ENCODE results near the gene FERMT3. TPM values are rescaled to one million over a fixed set of nuclear protein-coding genes. Genes with fewer than 3 reads are reported as not detected.

Gene FERMT3
- polyA plus RNA-seq, 1 of the 3 experiments (the other 2 are of a cell fraction), result 1.4 TPM

DNA sequence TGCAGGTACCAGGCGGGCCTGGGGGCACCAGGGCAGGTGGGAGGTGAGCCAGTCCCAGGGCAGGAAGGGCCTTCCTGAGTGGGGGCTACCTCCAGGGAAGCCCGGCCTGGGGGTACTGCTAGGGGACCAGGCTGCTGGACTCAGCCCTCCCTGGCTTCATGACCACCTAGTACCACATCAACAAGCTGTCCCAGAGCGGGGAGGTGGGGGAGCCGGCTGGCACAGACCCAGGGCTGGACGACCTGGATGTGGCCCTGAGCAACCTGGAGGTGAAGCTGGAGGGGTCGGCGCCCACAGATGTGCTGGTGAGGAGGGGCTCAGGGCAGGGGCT lies 12.8 kb downstream of the FERMT3 start:
- no peaks in the 10 kb centered on the region for H4K20me1 ChIP-seq (ENCODE audit: insufficient read depth)
- H3K27me3 ChIP-seq (ENCODE audit: insufficient read depth), result no peaks in the 10 kb centered on the region
- TF ChIP-seq, protein P1, sequence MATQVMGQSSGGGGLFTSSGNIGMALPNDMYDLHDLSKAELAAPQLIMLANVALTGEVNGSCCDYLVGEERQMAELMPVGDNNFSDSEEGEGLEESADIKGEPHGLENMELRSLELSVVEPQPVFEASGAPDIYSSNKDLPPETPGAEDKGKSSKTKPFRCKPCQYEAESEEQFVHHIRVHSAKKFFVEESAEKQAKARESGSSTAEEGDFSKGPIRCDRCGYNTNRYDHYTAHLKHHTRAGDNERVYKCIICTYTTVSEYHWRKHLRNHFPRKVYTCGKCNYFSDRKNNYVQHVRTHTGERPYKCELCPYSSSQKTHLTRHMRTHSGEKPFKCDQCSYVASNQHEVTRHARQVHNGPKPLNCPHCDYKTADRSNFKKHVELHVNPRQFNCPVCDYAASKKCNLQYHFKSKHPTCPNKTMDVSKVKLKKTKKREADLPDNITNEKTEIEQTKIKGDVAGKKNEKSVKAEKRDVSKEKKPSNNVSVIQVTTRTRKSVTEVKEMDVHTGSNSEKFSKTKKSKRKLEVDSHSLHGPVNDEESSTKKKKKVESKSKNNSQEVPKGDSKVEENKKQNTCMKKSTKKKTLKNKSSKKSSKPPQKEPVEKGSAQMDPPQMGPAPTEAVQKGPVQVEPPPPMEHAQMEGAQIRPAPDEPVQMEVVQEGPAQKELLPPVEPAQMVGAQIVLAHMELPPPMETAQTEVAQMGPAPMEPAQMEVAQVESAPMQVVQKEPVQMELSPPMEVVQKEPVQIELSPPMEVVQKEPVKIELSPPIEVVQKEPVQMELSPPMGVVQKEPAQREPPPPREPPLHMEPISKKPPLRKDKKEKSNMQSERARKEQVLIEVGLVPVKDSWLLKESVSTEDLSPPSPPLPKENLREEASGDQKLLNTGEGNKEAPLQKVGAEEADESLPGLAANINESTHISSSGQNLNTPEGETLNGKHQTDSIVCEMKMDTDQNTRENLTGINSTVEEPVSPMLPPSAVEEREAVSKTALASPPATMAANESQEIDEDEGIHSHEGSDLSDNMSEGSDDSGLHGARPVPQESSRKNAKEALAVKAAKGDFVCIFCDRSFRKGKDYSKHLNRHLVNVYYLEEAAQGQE (IDR thresholded peaks at IDR 0.05; ENCODE audit: low read depth, low read length), result no peak
- TF ChIP-seq ELF1 (IDR thresholded peaks at IDR 0.05) (no peak), GATA2 (CRISPR knock-in tag; IDR thresholded peaks at IDR 0.05) (no peak), RCOR1 (IDR thresholded peaks at IDR 0.05; ENCODE audit: low read length) (no peak), EZH2phosphoT487 (IDR thresholded peaks at IDR 0.05; ENCODE audit: borderline replicate concordance, low read depth) (no peak), TCF12 (IDR thresholded peaks at IDR 0.05) (no peak), SMC3 (IDR thresholded peaks at IDR 0.05; ENCODE audit: low read depth, low read length) (no peak), NFIC (IDR thresholded peaks at IDR 0.05; ENCODE audit: borderline replicate concordance) (no peak), EP300 (IDR thresholded peaks at IDR 0.05; ENCODE audit: borderline replicate concordance in 1 of 2, low read depth in 1 of 2, low read length in 1 of 2) (no peak), FOXM1 (IDR thresholded peaks at IDR 0.05; ENCODE audit: low read depth) (no peak), YY1 (IDR thresholded peaks at IDR 0.05; ENCODE audit: low read depth) (no peak), RAD21 (IDR thresholded peaks at IDR 0.05; ENCODE audit: low read length) (no peak), MEF2A (IDR thresholded peaks at IDR 0.05; ENCODE audit: borderline replicate concordance, low read depth) (no peak), SIN3A (IDR thresholded peaks at IDR 0.05; ENCODE audit: borderline replicate concordance, low read depth, low read length) (no peak), JUND (IDR thresholded peaks at IDR 0.05) (no peak)
- TF ChIP-seq, protein P2, sequence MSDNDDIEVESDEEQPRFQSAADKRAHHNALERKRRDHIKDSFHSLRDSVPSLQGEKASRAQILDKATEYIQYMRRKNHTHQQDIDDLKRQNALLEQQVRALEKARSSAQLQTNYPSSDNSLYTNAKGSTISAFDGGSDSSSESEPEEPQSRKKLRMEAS (IDR thresholded peaks at IDR 0.05; ENCODE audit: low read depth), result no peak
- TF ChIP-seq, protein P3, sequence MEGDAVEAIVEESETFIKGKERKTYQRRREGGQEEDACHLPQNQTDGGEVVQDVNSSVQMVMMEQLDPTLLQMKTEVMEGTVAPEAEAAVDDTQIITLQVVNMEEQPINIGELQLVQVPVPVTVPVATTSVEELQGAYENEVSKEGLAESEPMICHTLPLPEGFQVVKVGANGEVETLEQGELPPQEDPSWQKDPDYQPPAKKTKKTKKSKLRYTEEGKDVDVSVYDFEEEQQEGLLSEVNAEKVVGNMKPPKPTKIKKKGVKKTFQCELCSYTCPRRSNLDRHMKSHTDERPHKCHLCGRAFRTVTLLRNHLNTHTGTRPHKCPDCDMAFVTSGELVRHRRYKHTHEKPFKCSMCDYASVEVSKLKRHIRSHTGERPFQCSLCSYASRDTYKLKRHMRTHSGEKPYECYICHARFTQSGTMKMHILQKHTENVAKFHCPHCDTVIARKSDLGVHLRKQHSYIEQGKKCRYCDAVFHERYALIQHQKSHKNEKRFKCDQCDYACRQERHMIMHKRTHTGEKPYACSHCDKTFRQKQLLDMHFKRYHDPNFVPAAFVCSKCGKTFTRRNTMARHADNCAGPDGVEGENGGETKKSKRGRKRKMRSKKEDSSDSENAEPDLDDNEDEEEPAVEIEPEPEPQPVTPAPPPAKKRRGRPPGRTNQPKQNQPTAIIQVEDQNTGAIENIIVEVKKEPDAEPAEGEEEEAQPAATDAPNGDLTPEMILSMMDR (IDR thresholded peaks at IDR 0.05), result no peak
- ChIA-PET CTCF (interaction anchor here (0.7 to 5.7 kb wide), 4 partner anchors 13 to 136 kb away, joined by 3 to 50 read pairs (median 4); partner anchors contain the start of gene FERMT3), POLR2A (interaction anchor here (0.6 to 1.7 kb wide), 5 partner anchors 10 to 1329 kb away, joined by 3 to 5 read pairs (median 3); partner anchors contain the start of gene STIP1)
- WGBS (ENCODE audit: low lambda C conversion rate), result 85% methylated on average over 2 of the region's 7 CpGs
- peak overlapping the region in 1 of 2 experiments; percentile 51; a peak in 1 of 4 replicates for H3K27ac ChIP-seq (ENCODE audit: low read depth in 2 of 2, low read length in 1 of 2)
- no peak overlapping the region for H3K4me3 ChIP-seq (ENCODE audit: low read depth in 2 of 2, low read length in 1 of 2)
- no peaks in the 10 kb centered on the region for H3K79me2 ChIP-seq (ENCODE audit: insufficient read depth)
- H2AFZ ChIP-seq (ENCODE audit: low read depth), result no peak overlapping the region
- no peak overlapping the region for H3K4me2 ChIP-seq
- no peak overlapping the region for H3K9ac ChIP-seq
- peaks cover 0 to 10% of the 10 kb centered on the region in 2 experiments for H3K36me3 ChIP-seq (replicated peaks in 1 of 2; ENCODE audit: control insufficient read depth in 1 of 2, insufficient read depth in 2 of 2, low read length in 1 of 2)
- no peaks in the 10 kb centered on the region for H3K9me2 ChIP-seq
- H3K4me1 ChIP-seq (ENCODE audit: control insufficient read depth in 1 of 2, insufficient read depth in 2 of 2, low read depth in 1 of 2, low read length in 1 of 2), result peaks cover 3 to 16% of the 10 kb centered on the region in 2 experiments; a peak in 1 of 4 replicates
- no peaks in the 10 kb centered on the region for H3K9me3 ChIP-seq
- no peak for DNase-seq
- H3F3A ChIP-seq (replicated peaks; ENCODE audit: insufficient read depth), result peaks cover 2% of the 10 kb centered on the region

All from SK-N-SH (cell line).